ENCODE results near the gene CAPN13. TPM values are rescaled to one million over a fixed set of nuclear protein-coding genes. Genes with fewer than 3 reads are reported as not detected.

Gene CAPN13
- total RNA-seq, 1 experiment from 2014 or later: 5.7 TPM

- Histone ChIP-seq H2BK5ac (ENCODE audit: insufficient read length, low read length) (no peak overlapping the region), H3K4me1 (ENCODE audit: insufficient read depth, low read length) (no peaks in the 10 kb centered on the region), H2AK5ac (ENCODE audit: insufficient read length, low read length) (no peak overlapping the region), H3K18ac (ENCODE audit: insufficient read length, low read depth, low read length) (no peak overlapping the region), H3K79me1 (ENCODE audit: insufficient read depth, low read depth, low read length, poor library complexity, severe bottlenecking) (no peaks in the 10 kb centered on the region), H2AFZ (ENCODE audit: low read length) (no peak overlapping the region), H4K8ac (replicated peaks; ENCODE audit: insufficient read length, low read depth, low read length) (no peak overlapping the region), H3K23me2 (ENCODE audit: insufficient read length, low read depth, low read length, poor library complexity, severe bottlenecking) (no peaks in the 10 kb centered on the region), H3K27me3 (ENCODE audit: insufficient read depth, low read length) (no peaks in the 10 kb centered on the region; the same call in 1 of the 2 replicates), H4K20me1 (ENCODE audit: control insufficient read depth, insufficient read depth, insufficient read length) (no peaks in the 10 kb centered on the region), H3K79me2 (ENCODE audit: insufficient read depth, low read length) (no peaks in the 10 kb centered on the region), H2BK120ac (ENCODE audit: low read depth, low read length, poor library complexity, severe bottlenecking) (no peak overlapping the region), H2BK12ac (ENCODE audit: insufficient read length, low read depth, low read length) (no peak overlapping the region), H3K23ac (ENCODE audit: insufficient read length, low read depth, low read length) (no peak overlapping the region), H3K9me3 (ENCODE audit: control insufficient read depth, low read depth, low read length) (no peaks in the 10 kb centered on the region), H3K56ac (ENCODE audit: insufficient read length, low read depth, low read length) (no peak overlapping the region), H3K4me2 (ENCODE audit: insufficient read depth, insufficient read length, low read length) (no peak overlapping the region), H2BK15ac (ENCODE audit: low read depth, low read length) (no peak overlapping the region), H4K5ac (ENCODE audit: insufficient read length, low read depth, low read length) (no peak overlapping the region), H3K4ac (ENCODE audit: low read depth, low read length) (no peak overlapping the region), H4K91ac (ENCODE audit: insufficient read length, low read depth, low read length) (no peak overlapping the region), H3K9ac (ENCODE audit: extremely low read depth, insufficient read length, low read length) (no peak overlapping the region), H2BK20ac (ENCODE audit: low read depth, low read length, poor library complexity, severe bottlenecking) (no peak overlapping the region), H3T11ph (ENCODE audit: low read length) (no peak overlapping the region), H3K27ac (ENCODE audit: insufficient read length, low read depth, low read length) (no peak overlapping the region), H3K14ac (ENCODE audit: insufficient read depth, low read length) (no peak overlapping the region)
- Mint-ChIP-seq H3K36me3 (ENCODE audit: insufficient read depth in 1 of 3, low read depth in 3 of 3) (no peaks in the 10 kb centered on the region; a peak in 1 of 7 replicates), H3K27ac (no peak overlapping the region), H3K9me3 (no peaks in the 10 kb centered on the region), H3K4me3 (no peak overlapping the region), H3K4me1 (peaks cover 0 to 2% of the 10 kb centered on the region in 2 experiments; a peak in 3 of 4 replicates), H3K27me3 (ENCODE audit: low read depth) (no peaks in the 10 kb centered on the region; the same call in 1 of the 2 replicates)
- no peak for DNase-seq
- no CpG with 5 or more reads among the region's 8 CpGs for WGBS (ENCODE audit: extremely low coverage, insufficient read length, low lambda C conversion rate)
- TF ChIP-seq CTCF (conservative IDR thresholded peaks at IDR 0.05): no peak
Measured at GRCh38 chr2:30683236-30683956, 123.8 kb downstream of the CAPN13 start.
